Body of pancreas (tissue), 4 donors: ENCODE measurements around the gene OR7G3. TPM values are rescaled to one million over a fixed set of nuclear protein-coding genes. Genes with fewer than 3 reads are reported as not detected.

Experiments used
- ATAC-seq: fragments of 150-250 bp; one replicate; pipeline ENCODE4 v1.9.1; 2016
- DNase-seq, 4 donors: peaks; one replicate each; pipeline ENCODE4 v3.0.0-alpha.2; 2019
- H3K27ac ChIP-seq, 4 donors: fragments of 200-600 bp; sonication (generic); 1 replicate in 3 of 4; 2 replicates in 1 of 4; pipeline versions ENCODE4 v1.5.1 to v1.6.1; 2016 to 2019; ENCODE audit warnings: mild to moderate bottlenecking in 1 of 4, mixed read lengths in 1 of 4, moderate library complexity in 1 of 4
- H3K27me3 ChIP-seq, 2 donors: fragments of 200-600 bp; sonication (generic); one replicate each; pipeline ENCODE4 v1.6.0; 2016; ENCODE audit warnings: mild to moderate bottlenecking in 1 of 2
- H3K36me3 ChIP-seq, 2 donors: fragments of 200-600 bp; sonication (generic); replicated peaks in 1 of 2; 2 replicates each; pipeline ENCODE4 v1.5.1; 2016; ENCODE audit warnings: low read depth in 2 of 2; ENCODE audit not compliant: insufficient read depth in 1 of 2
- H3K4me1 ChIP-seq: fragments of 200-600 bp; sonication (generic); one replicate; pipeline ENCODE4 v1.6.0; 2016
- H3K4me3 ChIP-seq, 2 donors: fragments of 200-600 bp; sonication (generic); 1 replicate in 1 of 2; 2 replicates in 1 of 2; pipeline ENCODE4 v1.5.1; 2016 to 2019
- H3K9me3 ChIP-seq, 3 donors: fragments of 200-600 bp; sonication (generic); 1 replicate in 2 of 3; 2 replicates in 1 of 3; pipeline ENCODE4 v1.5.1; 2016
- CTCF ChIP-seq, 7 experiments: fragments of 450-650 bp in 4 of 7; fragments of 200-600 bp in 3 of 7; sonication (generic) in 3 of 7; IDR thresholded peaks; one replicate each; pipeline ENCODE4 v1.5.1; 2016 to 2019; ENCODE audit warnings: antibody characterized with exemption in 7 of 7
- POLR2A ChIP-seq, 3 donors: fragments of 450-650 bp; IDR thresholded peaks; one replicate each; pipeline ENCODE4 v1.6.1; 2016; ENCODE audit warnings: antibody characterized with exemption in 3 of 3, mild to moderate bottlenecking in 2 of 3
- WGBS, 2 donors: methylation state at CpG; one replicate each; pipeline ENCODE4 v1.1.5; 2017; 5-methylcytosine and 5-hydroxymethylcytosine counted together
- intact Hi-C: fragments of 100-400 bp; cut with DNase I; formaldehyde crosslinking; loops from one replicate; pipeline ENCODE4 v1.15.1; 2023
- total RNA-seq, 2 donors: library from RNA; depleted of rRNA; stranded (reverse); fragments of >200 nt; gene quantifications; one replicate each; pipeline ENCODE4 v1.1.0, GENCODE V29; 2016

OR7G3 gene
- total RNA-seq, 2 donors from 2014 or later: not detected

GRCh38 chr19:9161427-9161826, 34.7 kb upstream of the OR7G3 start:
- WGBS, 2 donors: 94 to 98% methylated on average over 12 of the region's 12 CpGs

DNA sequence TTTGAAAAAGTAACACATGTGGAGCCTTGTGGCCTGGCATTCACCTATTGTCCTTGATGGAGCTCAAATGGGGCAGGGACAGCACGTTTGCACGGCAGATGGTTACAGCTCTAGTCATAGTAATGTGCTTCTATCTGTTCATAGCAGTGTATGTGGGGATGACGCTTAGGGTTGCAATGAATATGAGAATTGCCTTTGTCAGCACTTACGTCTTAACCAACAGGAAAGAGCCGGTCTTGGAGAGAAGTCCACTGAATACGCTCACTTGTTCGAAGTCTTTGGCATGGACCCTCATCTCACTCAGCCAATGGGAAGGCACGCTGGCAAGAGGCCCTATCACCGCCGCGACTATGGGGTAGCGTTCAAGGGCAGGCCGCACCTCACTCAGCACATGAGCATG, 33.1 kb upstream of the OR7G3 start:
- no peak overlapping the region for H3K27ac ChIP-seq
- H3K27me3 ChIP-seq: no peaks in the 10 kb centered on the region
- intact Hi-C loops: no loop called here
- H3K4me1 ChIP-seq: no peaks in the 10 kb centered on the region
- WGBS, 2 donors: 98 to 99% methylated on average over 13 of the region's 13 CpGs
- DNase-seq: no peak
- TF ChIP-seq POLR2A (IDR thresholded peaks at IDR 0.05) (no peak), CTCF (IDR thresholded peaks at IDR 0.05) (no peak)
- H3K4me3 ChIP-seq: no peak overlapping the region
- H3K9me3 ChIP-seq: peaks cover 0 to 18% (median 3%) of the 10 kb centered on the region in 3 donors
- no peak for ATAC-seq
- H3K36me3 ChIP-seq: peaks cover 36 to 50% of the 10 kb centered on the region in 2 donors

More at GRCh38 chr19:9161427-9161826, 34.7 kb upstream of the OR7G3 start:
- DNase-seq (no peak), ATAC-seq (no peak)
- Histone ChIP-seq H3K4me3 (no peak overlapping the region), H3K27me3 (no peaks in the 10 kb centered on the region), H3K36me3 (peaks cover 36 to 51% of the 10 kb centered on the region in 2 donors), H3K9me3 (peaks cover 0 to 18% (median 3%) of the 10 kb centered on the region in 3 donors), H3K27ac (no peak overlapping the region), H3K4me1 (no peaks in the 10 kb centered on the region)
- TF ChIP-seq POLR2A (IDR thresholded peaks at IDR 0.05): no peak
- no peak for TF ChIP-seq CTCF (IDR thresholded peaks at IDR 0.05)
- intact Hi-C loops: no loop called here

DNA sequence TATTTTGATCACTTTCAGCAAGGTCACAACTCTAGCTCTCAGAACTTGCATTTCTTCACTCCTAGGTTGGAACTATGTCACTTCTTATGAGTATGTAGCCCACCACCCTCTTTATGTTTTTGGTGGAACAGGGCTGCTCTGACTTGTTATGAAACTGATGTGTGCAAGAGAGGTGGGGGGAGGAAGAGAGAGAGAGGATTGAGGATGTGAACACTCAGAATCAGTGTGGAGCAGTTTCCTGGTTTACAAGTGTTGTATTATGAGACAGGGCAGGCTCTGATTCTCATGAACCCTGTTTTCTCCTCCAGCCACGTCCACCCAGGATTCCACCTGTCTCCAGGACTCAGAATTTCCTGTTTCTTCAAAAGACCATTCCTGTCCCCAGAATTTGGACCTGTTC, 29.6 kb upstream of the OR7G3 start:
- Histone ChIP-seq H3K9me3 (peaks cover 0 to 21% (median 3%) of the 10 kb centered on the region in 3 donors), H3K36me3 (peaks cover 34 to 45% of the 10 kb centered on the region in 2 donors), H3K27ac (no peak overlapping the region), H3K4me1 (no peaks in the 10 kb centered on the region), H3K27me3 (no peaks in the 10 kb centered on the region), H3K4me3 (no peak overlapping the region)
- DNase-seq (no peak), ATAC-seq (no peak)
- TF ChIP-seq CTCF (IDR thresholded peaks at IDR 0.05) (no peak), POLR2A (IDR thresholded peaks at IDR 0.05) (no peak)
- intact Hi-C loops: no loop called here
- 78 to 89% methylated on average over 1 of the region's 1 CpG for WGBS, 2 donors

DNA sequence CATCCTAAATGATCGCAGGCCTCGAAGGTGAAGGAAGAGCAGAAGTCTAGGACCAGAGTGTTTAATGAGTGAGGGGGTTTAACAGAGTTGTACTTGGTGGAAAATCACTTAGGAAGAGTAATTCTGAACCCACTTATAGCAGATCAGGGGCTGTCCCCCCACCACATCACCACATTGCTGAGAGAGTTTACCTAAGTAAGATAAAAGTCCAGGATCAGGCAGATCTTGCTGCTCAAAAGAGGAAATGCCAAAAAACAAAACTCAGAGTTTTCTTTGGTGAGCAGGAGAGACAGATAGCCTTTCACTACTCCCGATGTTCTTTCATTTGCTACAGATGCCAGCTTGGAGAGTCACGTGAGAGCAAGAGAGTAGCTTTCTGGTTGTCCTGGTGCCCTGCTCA, 28.8 kb upstream of the OR7G3 start:
- no peaks in the 10 kb centered on the region for H3K27me3 ChIP-seq
- DNase-seq (no peak), ATAC-seq (no peak)
- 92 to 96% methylated on average over 4 of the region's 4 CpGs for WGBS, 2 donors
- H3K9me3 ChIP-seq: peaks cover 0 to 14% (median 0%) of the 10 kb centered on the region in 3 donors
- H3K27ac ChIP-seq: no peak overlapping the region
- H3K4me3 ChIP-seq: no peak overlapping the region
- intact Hi-C loops: no loop called here
- no peaks in the 10 kb centered on the region for H3K4me1 ChIP-seq
- H3K36me3 ChIP-seq: peaks cover 27 to 38% of the 10 kb centered on the region in 2 donors
- no peak for TF ChIP-seq POLR2A (IDR thresholded peaks at IDR 0.05)
- no peak for TF ChIP-seq CTCF (IDR thresholded peaks at IDR 0.05)

DNA sequence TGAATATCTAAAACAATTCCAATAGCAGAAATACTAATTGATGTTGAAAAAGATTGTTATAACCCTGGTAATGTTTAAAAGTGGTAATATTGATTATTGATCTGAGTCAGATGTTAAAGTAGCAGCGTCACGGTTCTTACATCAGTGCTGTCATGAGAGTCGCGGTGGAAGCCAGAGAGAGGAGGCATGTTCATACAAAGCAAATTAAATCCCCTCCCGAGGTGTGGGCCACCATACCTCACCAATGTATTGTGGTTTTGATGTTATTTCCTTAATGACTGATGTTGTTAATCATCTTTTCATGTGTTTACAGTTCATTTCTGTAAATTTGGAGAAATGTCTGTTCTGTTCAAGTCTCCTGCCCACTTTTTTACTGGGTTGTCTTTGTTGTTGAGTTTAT, 24.6 kb upstream of the OR7G3 start:
- Histone ChIP-seq H3K4me3 (no peak overlapping the region), H3K27ac (no peak overlapping the region), H3K9me3 (peaks cover 0 to 4% (median 0%) of the 10 kb centered on the region in 3 donors), H3K27me3 (no peaks in the 10 kb centered on the region), H3K36me3 (peaks cover 0 to 5% of the 10 kb centered on the region in 2 donors), H3K4me1 (no peaks in the 10 kb centered on the region)
- intact Hi-C loops: no loop called here
- DNase-seq (no peak), ATAC-seq (no peak)
- WGBS, 2 donors: 91 to 93% methylated on average over 5 of the region's 5 CpGs
- TF ChIP-seq POLR2A (IDR thresholded peaks at IDR 0.05): no peak
- no peak for TF ChIP-seq CTCF (IDR thresholded peaks at IDR 0.05)
